Trophoblast cell (in vitro differentiated cells and primary cell): ENCODE measurements around the gene HDAC9.

ENCODE experiments used
- DNase-seq, 2 donors: peaks; one replicate each; pipeline ENCODE4 v3.0.0-alpha.2; 2016
- H2AFZ ChIP-seq: 2 replicates; pipeline ENCODE4 v1.6.1; 2013; ENCODE audit warnings: low read length, moderate library complexity, mild to moderate bottlenecking; ENCODE audit not compliant: insufficient read depth, poor library complexity
- H2AK5ac ChIP-seq: 2 replicates; pipeline ENCODE4 v1.6.1; 2013; ENCODE audit warnings: mild to moderate bottlenecking, low read length
- H2BK120ac ChIP-seq: 2 replicates; pipeline ENCODE4 v1.6.1; 2013; ENCODE audit warnings: low read length, mild to moderate bottlenecking, moderate library complexity; ENCODE audit not compliant: insufficient read depth, poor library complexity
- H2BK12ac ChIP-seq: 2 replicates; pipeline ENCODE4 v1.6.1; 2013; ENCODE audit warnings: mild to moderate bottlenecking, low read length, moderate library complexity
- H2BK5ac ChIP-seq: 2 replicates; pipeline ENCODE4 v1.6.1; 2013; ENCODE audit warnings: low read length, low read depth, moderate library complexity, mild to moderate bottlenecking; ENCODE audit not compliant: poor library complexity
- H3K14ac ChIP-seq: 2 replicates; pipeline ENCODE4 v1.6.1; 2013; ENCODE audit warnings: mild to moderate bottlenecking, low read length
- H3K18ac ChIP-seq: 2 replicates; pipeline ENCODE4 v1.6.1; 2013; ENCODE audit warnings: mild to moderate bottlenecking, low read length
- H3K23ac ChIP-seq: 2 replicates; pipeline ENCODE4 v1.6.1; 2013; ENCODE audit warnings: low read length
- H3K27ac ChIP-seq: 2 replicates; pipeline ENCODE4 v1.5.1; 2013; ENCODE audit warnings: low read depth, mild to moderate bottlenecking, inconsistent platforms, low read length, moderate library complexity
- H3K27me3 ChIP-seq: 2 replicates; pipeline ENCODE4 v1.6.1; 2013; ENCODE audit warnings: inconsistent platforms, mild to moderate bottlenecking, low read length, moderate library complexity; ENCODE audit not compliant: insufficient read depth
- H3K36me3 ChIP-seq, 2 experiments: 1 replicate in 1 of 2; 2 replicates in 1 of 2; pipeline ENCODE4 v1.6.1; 2013; ENCODE audit warnings: low read length in 2 of 2, mild to moderate bottlenecking in 2 of 2, moderate library complexity in 1 of 2; ENCODE audit not compliant: insufficient read depth in 2 of 2, control insufficient read depth in 1 of 2
- H3K4ac ChIP-seq: 2 replicates; pipeline ENCODE4 v1.6.1; 2013; ENCODE audit warnings: low read depth, mild to moderate bottlenecking, low read length, moderate library complexity
- H3K4me1 ChIP-seq, 2 experiments: 1 replicate in 1 of 2; 2 replicates in 1 of 2; pipeline ENCODE4 v1.6.1; 2013; ENCODE audit warnings: low read length in 2 of 2, mild to moderate bottlenecking in 2 of 2, moderate library complexity in 1 of 2; ENCODE audit not compliant: insufficient read depth in 2 of 2, control insufficient read depth in 1 of 2
- H3K4me2 ChIP-seq: 2 replicates; pipeline ENCODE4 v1.6.1; 2013; ENCODE audit warnings: inconsistent platforms, mild to moderate bottlenecking, low read length, moderate library complexity
- H3K4me3 ChIP-seq: 2 replicates; pipeline ENCODE4 v1.5.1; 2013; ENCODE audit warnings: mild to moderate bottlenecking, low read depth, low read length, inconsistent platforms
- H3K79me1 ChIP-seq: one replicate; pipeline ENCODE4 v1.6.1; 2013; ENCODE audit warnings: low read length
- H3K79me2 ChIP-seq: 2 replicates; pipeline ENCODE4 v1.6.1; 2013; ENCODE audit warnings: low read length, mild to moderate bottlenecking; ENCODE audit not compliant: control insufficient read depth, insufficient read depth, poor library complexity
- H3K9ac ChIP-seq: 2 replicates; pipeline ENCODE4 v1.6.1; 2013; ENCODE audit warnings: mild to moderate bottlenecking, low read length
- H3K9me3 ChIP-seq: 2 replicates; pipeline ENCODE4 v1.6.1; 2013; ENCODE audit warnings: low read depth, mild to moderate bottlenecking, control low read depth, inconsistent platforms, low read length; ENCODE audit not compliant: insufficient read depth
- H4K12ac ChIP-seq: 2 replicates; pipeline ENCODE4 v1.6.1; 2013; ENCODE audit warnings: low read depth, mild to moderate bottlenecking, low read length, moderate library complexity
- H4K8ac ChIP-seq: 2 replicates; pipeline ENCODE4 v1.6.1; 2013; ENCODE audit warnings: low read depth, mild to moderate bottlenecking, low read length, moderate library complexity
- H4K91ac ChIP-seq: one replicate; pipeline ENCODE4 v1.6.1; 2013; ENCODE audit warnings: low read depth, mild to moderate bottlenecking, low read length, moderate library complexity
- WGBS: extraction: QIAGEN DNeasy Blood & Tissue Kit; methylation state at CpG from one replicate; pipeline ENCODE4 v1.1.7; 2013; ENCODE audit warnings: missing lambda C conversion rate; ENCODE audit not compliant: insufficient read length, insufficient coverage; ENCODE audit errors: extremely low coverage; 5-methylcytosine and 5-hydroxymethylcytosine counted together

HDAC9 gene

GRCh38 chr7:18694911-18695310, 199.4 kb downstream of the HDAC9 start:
- no peak overlapping the region for H4K12ac ChIP-seq
- WGBS: no CpG with 5 or more reads among the region's 1 CpG
- H3K18ac ChIP-seq: no peak overlapping the region
- no peak overlapping the region for H2BK120ac ChIP-seq
- no peak for DNase-seq
- H4K8ac ChIP-seq: no peak overlapping the region
- H3K4me2 ChIP-seq: no peak overlapping the region
- H2BK5ac ChIP-seq: no peak overlapping the region
- H3K4ac ChIP-seq: no peak overlapping the region
- H3K79me2 ChIP-seq: no peaks in the 10 kb centered on the region
- no peaks in the 10 kb centered on the region for H3K36me3 ChIP-seq
- no peaks in the 10 kb centered on the region for H3K79me1 ChIP-seq
- H3K4me1 ChIP-seq: no peaks in the 10 kb centered on the region
- no peaks in the 10 kb centered on the region for H3K27me3 ChIP-seq
- no peak overlapping the region for H3K14ac ChIP-seq
- no peak overlapping the region for H3K23ac ChIP-seq
- no peak overlapping the region for H2AK5ac ChIP-seq
- no peak overlapping the region for H3K4me3 ChIP-seq
- H3K9ac ChIP-seq: no peak overlapping the region
- H2BK12ac ChIP-seq: no peak overlapping the region
- H3K9me3 ChIP-seq: no peaks in the 10 kb centered on the region
- no peak overlapping the region for H4K91ac ChIP-seq
- no peak overlapping the region for H2AFZ ChIP-seq
- H3K27ac ChIP-seq: no peak overlapping the region

GRCh38 chr7:18698258-18698734, 202.7 kb downstream of the HDAC9 start:
- H3K23ac ChIP-seq: no peak overlapping the region
- no peak overlapping the region for H3K4ac ChIP-seq
- no peak overlapping the region for H2AK5ac ChIP-seq
- no peak for DNase-seq
- H3K4me3 ChIP-seq: no peak overlapping the region
- no peaks in the 10 kb centered on the region for H3K79me2 ChIP-seq
- no peak overlapping the region for H3K14ac ChIP-seq
- no peak overlapping the region for H3K9ac ChIP-seq
- no peak overlapping the region for H2AFZ ChIP-seq
- H2BK120ac ChIP-seq: no peak overlapping the region
- H3K18ac ChIP-seq: no peak overlapping the region
- no peaks in the 10 kb centered on the region for H3K36me3 ChIP-seq
- no peaks in the 10 kb centered on the region for H3K27me3 ChIP-seq
- H3K27ac ChIP-seq: no peak overlapping the region
- no CpG with 5 or more reads among the region's 6 CpGs for WGBS
- no peaks in the 10 kb centered on the region for H3K79me1 ChIP-seq
- no peak overlapping the region for H3K4me2 ChIP-seq
- H4K8ac ChIP-seq: no peak overlapping the region
- no peaks in the 10 kb centered on the region for H3K4me1 ChIP-seq
- H4K91ac ChIP-seq: no peak overlapping the region
- no peak overlapping the region for H4K12ac ChIP-seq
- H2BK5ac ChIP-seq: no peak overlapping the region
- no peak overlapping the region for H2BK12ac ChIP-seq
- H3K9me3 ChIP-seq: no peaks in the 10 kb centered on the region

GRCh38 chr7:18700147-18700546, 204.6 kb downstream of the HDAC9 start:
- Histone ChIP-seq H3K18ac (no peak overlapping the region), H3K4me2 (no peak overlapping the region), H3K9ac (no peak overlapping the region), H4K12ac (no peak overlapping the region), H4K8ac (no peak overlapping the region), H3K27ac (no peak overlapping the region), H3K14ac (no peak overlapping the region), H4K91ac (no peak overlapping the region), H3K79me1 (no peaks in the 10 kb centered on the region), H3K4me3 (no peak overlapping the region), H2BK120ac (no peak overlapping the region), H2BK12ac (no peak overlapping the region), H2BK5ac (no peak overlapping the region), H3K9me3 (no peaks in the 10 kb centered on the region), H3K36me3 (no peaks in the 10 kb centered on the region), H3K27me3 (no peaks in the 10 kb centered on the region), H2AK5ac (no peak overlapping the region), H3K4me1 (no peaks in the 10 kb centered on the region), H3K4ac (no peak overlapping the region), H3K79me2 (no peaks in the 10 kb centered on the region), H2AFZ (no peak overlapping the region), H3K23ac (no peak overlapping the region)
- DNase-seq: no peak
- WGBS: no CpG with 5 or more reads among the region's 7 CpGs

- Histone ChIP-seq H3K23ac (no peak overlapping the region), H4K8ac (no peak overlapping the region), H3K27ac (no peak overlapping the region), H2BK120ac (no peak overlapping the region), H4K12ac (no peak overlapping the region), H3K4me2 (no peak overlapping the region), H3K36me3 (no peaks in the 10 kb centered on the region), H2AK5ac (no peak overlapping the region), H3K79me2 (no peaks in the 10 kb centered on the region), H2BK5ac (no peak overlapping the region), H3K4me1 (no peaks in the 10 kb centered on the region), H3K14ac (no peak overlapping the region), H3K4me3 (no peak overlapping the region), H3K27me3 (no peaks in the 10 kb centered on the region), H3K79me1 (no peaks in the 10 kb centered on the region), H2AFZ (no peak overlapping the region), H3K4ac (no peak overlapping the region), H3K9me3 (no peaks in the 10 kb centered on the region), H3K9ac (no peak overlapping the region), H4K91ac (no peak overlapping the region), H3K18ac (no peak overlapping the region), H2BK12ac (no peak overlapping the region)
- WGBS: no CpG with 5 or more reads among the region's 17 CpGs
- no peak for DNase-seq
Observed at GRCh38 chr7:18702071-18702829, 206.7 kb downstream of the HDAC9 start.
